ENCODE data around the gene MBOAT2. TPM values are rescaled to one million over a fixed set of nuclear protein-coding genes. Genes with fewer than 3 reads are reported as not detected.

MBOAT2 gene
- total RNA-seq, 1 donor from 2014 or later, result 72.5 TPM

- no peak for DNase-seq
- TF ChIP-seq, protein P1, sequence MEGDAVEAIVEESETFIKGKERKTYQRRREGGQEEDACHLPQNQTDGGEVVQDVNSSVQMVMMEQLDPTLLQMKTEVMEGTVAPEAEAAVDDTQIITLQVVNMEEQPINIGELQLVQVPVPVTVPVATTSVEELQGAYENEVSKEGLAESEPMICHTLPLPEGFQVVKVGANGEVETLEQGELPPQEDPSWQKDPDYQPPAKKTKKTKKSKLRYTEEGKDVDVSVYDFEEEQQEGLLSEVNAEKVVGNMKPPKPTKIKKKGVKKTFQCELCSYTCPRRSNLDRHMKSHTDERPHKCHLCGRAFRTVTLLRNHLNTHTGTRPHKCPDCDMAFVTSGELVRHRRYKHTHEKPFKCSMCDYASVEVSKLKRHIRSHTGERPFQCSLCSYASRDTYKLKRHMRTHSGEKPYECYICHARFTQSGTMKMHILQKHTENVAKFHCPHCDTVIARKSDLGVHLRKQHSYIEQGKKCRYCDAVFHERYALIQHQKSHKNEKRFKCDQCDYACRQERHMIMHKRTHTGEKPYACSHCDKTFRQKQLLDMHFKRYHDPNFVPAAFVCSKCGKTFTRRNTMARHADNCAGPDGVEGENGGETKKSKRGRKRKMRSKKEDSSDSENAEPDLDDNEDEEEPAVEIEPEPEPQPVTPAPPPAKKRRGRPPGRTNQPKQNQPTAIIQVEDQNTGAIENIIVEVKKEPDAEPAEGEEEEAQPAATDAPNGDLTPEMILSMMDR (IDR thresholded peaks at IDR 0.05; ENCODE audit: partially characterized antibody, unreplicated experiment), result no peak
- Mint-ChIP-seq H3K27me3 (ENCODE audit: unreplicated experiment) (no peaks in the 10 kb centered on the region), H3K36me3 (ENCODE audit: unreplicated experiment) (no peaks in the 10 kb centered on the region), H3K9me3 (ENCODE audit: unreplicated experiment) (peaks cover 2% of the 10 kb centered on the region), H3K4me3 (ENCODE audit: unreplicated experiment) (no peak overlapping the region), H3K27ac (ENCODE audit: unreplicated experiment) (no peak overlapping the region), H3K4me1 (ENCODE audit: low read depth, unreplicated experiment) (no peaks in the 10 kb centered on the region)
Measured at GRCh38 chr2:8870441-8870840, 133.0 kb downstream of the MBOAT2 start.

DNA sequence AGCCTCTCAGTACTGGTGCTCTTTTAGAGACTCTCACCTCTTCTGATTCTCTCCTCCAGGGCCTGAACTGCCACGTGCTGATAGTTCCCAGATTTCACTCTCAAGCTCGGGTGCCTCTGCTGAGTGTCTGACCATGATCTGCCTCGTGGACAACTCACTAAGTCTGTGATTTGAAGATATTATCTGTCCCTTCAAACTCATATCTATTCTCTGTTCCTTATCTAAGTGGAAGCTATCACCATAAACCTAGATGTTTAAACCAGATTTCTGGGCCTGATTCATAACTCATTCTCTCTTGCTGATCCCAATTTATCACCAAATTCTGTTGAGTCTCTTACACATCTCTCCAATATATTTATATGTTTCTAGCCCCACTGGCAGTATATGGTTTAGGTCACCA is 136.1 kb downstream of the MBOAT2 start:
- Mint-ChIP-seq H3K27ac (ENCODE audit: unreplicated experiment) (no peak overlapping the region), H3K27me3 (ENCODE audit: unreplicated experiment) (no peaks in the 10 kb centered on the region), H3K4me1 (ENCODE audit: low read depth, unreplicated experiment) (no peaks in the 10 kb centered on the region), H3K9me3 (ENCODE audit: unreplicated experiment) (peaks cover 4% of the 10 kb centered on the region), H3K4me3 (ENCODE audit: unreplicated experiment) (no peak overlapping the region), H3K36me3 (ENCODE audit: unreplicated experiment) (no peaks in the 10 kb centered on the region)
- TF ChIP-seq, protein P1 (IDR thresholded peaks at IDR 0.05; ENCODE audit: partially characterized antibody, unreplicated experiment), result no peak
- no peak for DNase-seq

DNA sequence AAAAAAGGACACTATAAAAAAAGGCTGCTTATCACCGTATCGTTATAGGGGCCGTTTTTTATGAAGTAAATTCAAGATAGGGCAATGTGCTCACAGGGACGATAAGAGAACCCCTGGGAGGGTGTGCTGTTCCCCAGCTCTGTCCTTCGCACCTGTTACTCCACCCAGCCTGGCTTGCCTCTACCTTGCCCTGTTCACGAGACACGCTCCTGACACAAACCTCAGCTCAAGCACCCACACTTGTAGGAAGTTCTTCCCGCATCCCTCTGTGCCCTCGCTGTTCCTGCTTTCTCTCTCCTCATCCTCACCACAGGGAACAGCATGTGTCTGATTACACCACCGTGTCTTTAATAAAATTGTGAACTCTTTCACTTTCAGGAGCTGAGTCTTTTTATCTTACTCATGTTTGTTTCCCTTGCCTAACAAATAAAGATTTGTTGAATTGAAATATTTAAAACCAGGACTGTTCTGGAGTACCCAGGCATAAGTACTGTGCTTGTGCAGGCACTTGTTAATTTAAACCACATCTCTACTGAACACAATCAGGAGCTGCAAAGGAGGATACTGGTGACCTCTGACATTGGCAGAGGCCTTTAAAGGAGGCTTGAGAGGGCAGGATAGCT is 140.0 kb downstream of the MBOAT2 start:
- Mint-ChIP-seq H3K27ac (ENCODE audit: unreplicated experiment) (no peak overlapping the region), H3K4me3 (ENCODE audit: unreplicated experiment) (no peak overlapping the region), H3K27me3 (ENCODE audit: unreplicated experiment) (no peaks in the 10 kb centered on the region), H3K4me1 (ENCODE audit: low read depth, unreplicated experiment) (no peaks in the 10 kb centered on the region), H3K36me3 (ENCODE audit: unreplicated experiment) (peaks cover 3% of the 10 kb centered on the region), H3K9me3 (ENCODE audit: unreplicated experiment) (peaks cover 4% of the 10 kb centered on the region)
- no peak for DNase-seq
- TF ChIP-seq, protein P1 (IDR thresholded peaks at IDR 0.05; ENCODE audit: partially characterized antibody, unreplicated experiment), result no peak

GRCh38 chr2:8862230-8862629 is 141.3 kb downstream of the MBOAT2 start:
- H3K4me1 Mint-ChIP-seq (ENCODE audit: low read depth, unreplicated experiment), result no peaks in the 10 kb centered on the region
- TF ChIP-seq, protein P1 (IDR thresholded peaks at IDR 0.05; ENCODE audit: partially characterized antibody, unreplicated experiment), result no peak
- no peak overlapping the region for H3K27ac Mint-ChIP-seq (ENCODE audit: unreplicated experiment)
- H3K36me3 Mint-ChIP-seq (ENCODE audit: unreplicated experiment), result peaks cover 3% of the 10 kb centered on the region
- H3K4me3 Mint-ChIP-seq (ENCODE audit: unreplicated experiment), result no peak overlapping the region
- H3K27me3 Mint-ChIP-seq (ENCODE audit: unreplicated experiment), result no peaks in the 10 kb centered on the region
- DNase-seq, result no peak
- peaks cover 2% of the 10 kb centered on the region for H3K9me3 Mint-ChIP-seq (ENCODE audit: unreplicated experiment)

DNA sequence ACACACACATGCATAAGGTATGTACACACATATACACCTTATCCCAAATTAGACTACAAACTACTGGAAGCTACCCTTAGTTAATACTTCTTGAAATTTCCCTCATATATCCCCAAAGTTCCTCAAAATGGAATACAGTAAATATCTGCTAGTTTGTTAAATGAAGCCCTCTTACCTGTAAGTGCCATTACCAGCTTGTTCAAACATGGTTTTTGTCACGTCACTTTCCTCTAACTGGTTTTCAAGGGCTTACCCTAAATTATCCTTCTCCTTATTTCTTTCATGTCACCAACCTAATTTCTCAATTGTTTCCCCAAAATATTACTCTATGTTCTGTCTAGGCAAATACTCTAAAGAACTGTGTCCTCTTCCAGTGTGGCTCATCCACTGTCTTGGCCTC is 141.7 kb downstream of the MBOAT2 start:
- H3K36me3 Mint-ChIP-seq (ENCODE audit: unreplicated experiment), result peaks cover 3% of the 10 kb centered on the region

More for the DNA sequence above, 141.7 kb downstream of the MBOAT2 start:
- Mint-ChIP-seq H3K4me1 (ENCODE audit: low read depth, unreplicated experiment) (no peaks in the 10 kb centered on the region), H3K9me3 (ENCODE audit: unreplicated experiment) (peaks cover 2% of the 10 kb centered on the region), H3K27ac (ENCODE audit: unreplicated experiment) (no peak overlapping the region), H3K27me3 (ENCODE audit: unreplicated experiment) (no peaks in the 10 kb centered on the region), H3K4me3 (ENCODE audit: unreplicated experiment) (no peak overlapping the region)
- no peak for DNase-seq
- TF ChIP-seq, protein P1 (IDR thresholded peaks at IDR 0.05; ENCODE audit: partially characterized antibody, unreplicated experiment), result no peak
